ENCODE data around the gene ZNF646.
A peak's percentile ranks its signal among the peaks of the same experiment; 100 is the strongest.

ZNF646 gene

DNA sequence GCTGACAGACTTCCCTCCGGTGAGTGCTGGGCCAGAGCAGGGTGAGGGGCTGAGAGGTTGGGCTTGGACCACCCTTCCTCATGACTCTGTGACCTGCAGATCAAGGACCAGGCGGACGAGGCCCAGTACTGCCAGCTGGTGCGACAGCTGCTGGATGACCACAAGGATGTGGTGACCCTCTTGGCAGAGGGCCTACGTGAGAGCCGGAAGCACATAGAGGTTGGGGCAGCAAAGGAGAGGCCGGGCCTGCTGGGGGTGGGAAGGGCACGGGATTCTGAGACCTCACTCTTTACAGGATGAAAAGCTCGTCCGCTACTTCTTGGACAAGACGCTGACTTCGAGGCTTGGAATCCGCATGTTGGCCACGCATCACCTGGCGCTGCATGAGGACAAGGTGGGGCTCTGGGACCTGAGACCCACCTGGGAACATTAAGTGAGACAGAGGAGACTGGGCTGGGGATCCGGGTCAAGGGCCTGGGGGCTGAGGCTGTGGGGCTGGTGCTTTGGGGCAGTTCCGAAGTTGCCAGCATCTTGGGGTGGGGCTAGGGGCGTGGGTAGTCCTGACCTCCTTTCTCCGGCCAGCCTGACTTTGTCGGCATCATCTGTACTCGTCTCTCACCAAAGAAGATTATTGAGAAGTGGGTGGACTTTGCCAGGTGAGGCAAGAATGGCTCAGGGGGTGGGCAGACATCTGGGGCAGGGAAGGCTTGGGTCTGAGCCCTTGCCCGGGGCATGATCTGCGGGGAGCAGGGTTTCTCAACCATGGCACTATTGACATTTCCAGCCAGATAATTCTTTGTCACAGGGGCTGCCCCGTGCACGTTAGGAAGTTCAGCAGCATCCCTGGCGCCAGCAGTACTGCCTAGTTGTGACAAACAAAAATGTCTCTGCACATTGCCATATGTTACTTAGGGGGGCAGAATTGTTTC is 36.1 kb downstream of the ZNF646 start:
- DNase-seq, result no peak

DNA sequence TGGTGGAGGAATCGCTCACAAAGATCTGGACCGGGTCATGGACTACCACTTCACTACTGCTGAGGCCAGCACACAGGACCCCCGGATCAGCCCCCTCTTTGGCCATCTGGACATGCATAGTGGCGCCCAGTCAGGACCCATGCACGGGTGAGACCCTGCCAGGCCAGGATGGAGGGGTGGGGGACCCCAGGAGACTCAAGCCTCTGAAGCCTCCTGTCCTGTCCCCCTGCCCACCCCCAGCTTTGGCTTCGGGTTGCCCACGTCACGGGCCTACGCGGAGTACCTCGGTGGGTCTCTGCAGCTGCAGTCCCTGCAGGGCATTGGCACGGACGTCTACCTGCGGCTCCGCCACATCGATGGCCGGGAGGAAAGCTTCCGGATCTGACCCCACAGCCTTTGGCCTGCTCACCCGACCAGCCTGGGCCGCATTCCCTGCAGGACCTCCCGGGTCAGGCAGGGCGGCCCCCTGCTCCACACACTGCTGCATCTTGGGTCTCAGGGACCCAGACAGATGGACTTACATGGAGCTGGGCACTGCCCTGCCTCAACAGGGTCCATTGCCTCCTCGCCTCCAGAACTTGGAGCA is 37.8 kb downstream of the ZNF646 start:
- DNase-seq, result no peak

DNA sequence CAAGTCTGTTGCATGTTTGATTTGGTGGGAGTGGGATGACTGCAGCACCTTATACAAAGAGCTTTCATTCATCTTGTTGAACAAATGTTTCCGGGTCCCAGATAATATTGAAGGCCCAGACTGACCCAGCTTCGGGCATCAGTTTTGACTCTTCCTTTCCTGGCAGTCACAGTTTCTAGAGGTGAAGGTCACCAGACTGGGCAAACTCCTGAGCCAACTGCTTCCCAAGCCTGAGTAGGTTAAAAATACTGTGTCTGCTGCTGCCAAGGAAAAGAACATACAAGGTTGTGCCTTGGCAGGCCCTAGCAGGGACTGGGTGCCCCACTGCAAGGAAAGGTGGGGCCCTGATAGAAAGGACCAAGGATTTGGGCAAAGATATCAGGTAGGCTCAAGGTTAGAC is 38.5 kb downstream of the ZNF646 start:
- no peak for DNase-seq

DNA sequence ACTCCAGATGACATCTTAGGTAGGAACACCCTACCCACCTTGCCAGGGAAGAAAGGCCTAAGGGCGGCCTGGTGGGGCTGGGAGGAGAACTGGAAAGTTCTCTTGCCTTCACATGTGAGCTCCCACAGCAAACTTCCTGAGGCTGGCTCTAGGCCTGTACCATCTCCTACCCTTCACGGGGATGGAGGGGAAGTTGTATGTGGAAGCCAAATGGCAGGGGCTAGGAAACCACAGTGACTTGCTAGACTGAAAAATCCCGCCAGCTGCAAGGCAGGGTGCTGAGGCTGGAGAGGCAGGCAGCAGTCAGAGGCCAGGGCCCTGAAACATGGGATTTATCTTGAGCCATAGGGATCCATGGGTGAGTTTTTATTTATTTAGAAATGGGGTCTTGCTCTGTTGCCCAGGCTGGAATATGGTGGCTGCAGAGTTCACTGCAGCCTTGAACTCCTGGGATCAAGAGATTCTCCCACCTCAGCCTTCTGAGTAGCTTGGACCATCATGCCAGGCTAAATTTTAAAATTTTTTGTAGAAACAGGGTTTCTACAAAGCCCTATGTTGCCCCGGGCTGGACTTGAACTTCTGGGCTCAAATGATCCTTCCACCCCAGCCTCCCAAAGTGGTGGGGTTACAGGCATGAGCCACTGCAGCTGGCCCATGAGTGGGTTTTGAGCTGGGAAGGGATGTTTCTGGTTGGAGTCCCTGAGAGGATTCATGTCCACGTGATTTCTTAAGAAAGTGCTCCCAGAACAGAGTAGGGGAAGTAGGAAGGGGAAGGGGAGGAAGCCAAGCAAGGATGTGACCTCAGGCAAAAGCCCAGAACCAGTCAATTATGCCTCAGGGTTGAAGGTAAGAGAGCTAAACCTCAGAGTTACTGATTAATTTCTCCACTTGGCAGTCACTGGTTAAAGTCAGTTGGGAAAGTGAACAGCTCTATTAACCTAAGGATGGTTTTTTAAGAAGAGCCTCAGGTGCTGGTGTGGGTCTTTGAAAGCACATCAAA is 39.2 kb downstream of the ZNF646 start:
- no peak for DNase-seq

DNA sequence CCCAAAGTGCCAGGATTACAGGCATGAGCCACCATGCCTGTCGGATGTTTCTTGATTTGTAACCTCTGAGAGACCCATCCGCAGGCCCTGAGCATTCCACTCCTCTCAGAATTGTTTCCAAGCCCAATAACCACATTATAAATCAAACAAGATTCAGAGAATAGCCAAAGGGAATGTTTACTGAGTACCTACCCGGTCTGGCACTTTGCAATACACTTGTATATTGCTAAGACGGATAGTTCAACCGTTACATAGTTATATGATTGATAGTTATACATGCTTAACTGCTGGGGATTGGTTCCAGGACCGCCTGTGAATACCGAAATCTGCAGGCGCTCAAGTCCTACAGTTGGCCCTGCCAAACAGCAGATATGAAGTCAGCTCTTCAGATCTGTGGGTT is 40.2 kb downstream of the ZNF646 start:
- DNase-seq, result no peak

DNA sequence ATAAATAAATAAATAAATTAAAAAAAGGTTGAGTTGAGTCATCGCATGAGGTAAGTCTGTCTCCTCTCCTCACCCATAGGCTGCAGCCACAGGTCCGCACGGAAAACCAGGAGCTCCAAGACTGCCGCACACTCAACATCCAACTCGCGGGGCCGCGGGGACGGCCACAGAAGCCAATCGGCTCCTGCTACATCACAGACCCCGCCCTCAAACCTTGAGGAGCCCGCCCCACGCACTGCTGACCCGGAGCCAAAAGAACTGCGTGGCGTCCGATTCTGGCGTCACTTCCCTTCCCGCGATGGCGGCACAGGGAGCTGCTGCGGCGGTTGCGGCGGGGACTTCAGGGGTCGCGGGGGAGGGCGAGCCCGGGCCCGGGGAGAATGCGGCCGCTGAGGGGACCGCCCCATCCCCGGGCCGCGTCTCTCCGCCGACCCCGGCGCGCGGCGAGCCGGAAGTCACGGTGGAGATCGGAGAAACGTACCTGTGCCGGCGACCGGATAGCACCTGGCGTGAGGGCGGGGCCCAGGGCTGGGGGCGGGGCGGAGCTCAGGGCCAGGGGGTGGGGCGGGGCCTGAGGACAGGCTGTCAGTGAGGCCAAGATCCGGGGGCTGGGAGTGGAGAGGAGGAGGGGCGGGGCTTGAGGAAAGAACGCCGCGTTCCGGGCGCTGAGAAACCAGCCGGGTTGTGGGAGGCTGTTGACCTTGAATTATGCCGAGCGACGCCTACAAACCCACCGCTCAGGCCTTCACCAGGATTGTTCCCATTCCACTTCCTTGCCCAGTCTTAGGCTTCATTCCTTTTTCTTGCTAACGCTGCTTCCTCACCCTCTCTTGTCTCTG is 43.4 kb downstream of the ZNF646 start, which contains the start of gene KAT8:
KAT8 (plus strand) TSS at position 281 of the 839 bp plus-strand sequence; CDS start at position 299, 18 bp downstream.
- DNase-seq, result peak; percentile 97

DNA sequence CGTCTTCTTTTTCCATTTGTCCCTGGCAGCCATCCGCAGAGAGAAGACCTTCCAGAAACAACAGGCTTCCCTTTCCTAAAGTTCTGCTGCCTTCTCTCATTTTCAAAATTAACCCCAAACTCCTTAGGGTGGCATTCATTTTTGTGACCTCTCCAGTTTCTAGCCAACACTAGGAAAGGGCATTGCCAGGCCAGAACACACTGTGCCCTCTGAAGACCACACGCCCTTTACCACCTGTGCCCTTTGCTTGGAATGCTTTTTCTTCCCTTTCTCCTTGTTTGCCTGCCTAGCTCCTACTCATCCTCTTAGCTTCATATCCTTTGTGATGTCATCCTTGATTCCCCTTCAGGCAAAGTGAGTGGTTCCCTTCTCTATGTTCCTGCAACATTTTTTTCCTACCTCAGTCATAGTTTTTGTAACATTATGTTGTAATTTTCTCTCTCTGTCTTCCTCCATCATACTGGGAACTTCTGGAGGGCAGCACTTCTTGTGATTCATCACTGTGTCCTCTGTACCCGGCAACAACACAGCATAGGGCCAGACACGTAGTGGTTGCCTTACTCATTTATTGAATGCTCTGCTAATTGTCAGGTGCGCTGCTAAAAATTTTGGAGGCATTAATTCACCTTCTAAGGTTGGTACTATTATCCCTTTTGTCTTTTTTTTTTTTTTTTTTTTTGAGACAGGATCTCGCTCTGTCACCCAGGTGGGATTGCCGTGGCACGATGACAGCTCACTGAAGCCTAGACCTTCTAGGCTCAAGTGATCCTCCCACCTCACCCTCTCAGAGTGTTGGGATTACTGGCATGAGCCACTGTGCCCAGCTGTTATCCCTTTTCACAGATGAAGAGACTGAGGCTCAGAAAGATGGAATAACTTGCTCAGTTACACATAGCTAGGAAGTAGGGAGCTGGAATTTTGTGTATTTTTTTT is 44.3 kb downstream of the ZNF646 start:
- DNase-seq, result no peak

DNA sequence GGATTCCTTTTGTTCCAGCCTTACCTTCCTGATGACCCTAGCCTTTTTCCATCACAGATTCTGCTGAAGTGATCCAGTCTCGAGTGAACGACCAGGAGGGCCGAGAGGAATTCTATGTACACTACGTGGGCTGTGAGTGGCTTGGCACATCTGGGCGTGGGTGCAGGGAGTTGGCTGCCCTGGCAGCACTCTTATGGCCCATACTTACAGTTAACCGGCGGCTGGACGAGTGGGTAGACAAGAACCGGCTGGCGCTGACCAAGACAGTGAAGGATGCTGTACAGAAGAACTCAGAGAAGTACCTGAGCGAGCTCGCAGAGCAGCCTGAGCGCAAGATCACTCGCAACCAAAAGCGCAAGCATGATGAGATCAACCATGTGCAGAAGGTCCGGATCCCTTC is 45.9 kb downstream of the ZNF646 start:
- no peak for DNase-seq

DNA sequence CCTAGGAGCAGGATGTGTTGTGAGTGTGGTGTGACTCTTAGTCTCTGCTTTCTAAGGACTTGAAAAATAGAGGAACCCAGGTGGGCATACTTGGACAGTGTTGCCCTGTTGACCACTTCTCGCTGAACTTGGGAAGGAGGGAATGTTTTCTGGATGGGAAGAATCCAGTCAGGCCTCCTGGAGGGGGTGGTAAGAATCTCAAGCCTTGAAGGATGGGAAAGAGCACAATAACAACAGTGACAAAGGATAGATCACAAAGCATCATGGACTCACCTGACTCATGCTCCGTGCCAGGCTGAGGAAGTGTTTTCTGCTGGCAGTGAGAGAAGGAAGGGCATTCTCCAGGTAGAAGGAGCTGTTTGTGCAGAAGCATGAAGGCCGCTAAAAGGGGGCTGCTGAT is 51.6 kb downstream of the ZNF646 start:
- DNase-seq, result no peak

DNA sequence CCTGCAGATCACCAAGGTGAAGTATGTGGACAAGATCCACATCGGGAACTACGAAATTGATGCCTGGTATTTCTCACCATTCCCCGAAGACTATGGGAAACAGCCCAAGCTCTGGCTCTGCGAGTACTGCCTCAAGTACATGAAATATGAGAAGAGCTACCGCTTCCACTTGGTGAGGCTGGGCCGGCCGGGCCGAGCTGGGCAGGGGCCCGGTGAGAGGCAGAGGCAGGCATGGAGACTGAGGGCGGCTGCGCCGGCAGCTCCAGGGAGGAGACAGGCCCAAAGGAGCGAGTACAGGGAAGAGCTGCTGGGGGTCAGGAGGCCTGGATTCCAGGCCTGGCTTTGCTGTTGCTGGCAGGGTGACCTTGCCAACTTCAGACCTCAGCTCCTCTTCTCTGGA is 53.0 kb downstream of the ZNF646 start:
- no peak for DNase-seq

DNA sequence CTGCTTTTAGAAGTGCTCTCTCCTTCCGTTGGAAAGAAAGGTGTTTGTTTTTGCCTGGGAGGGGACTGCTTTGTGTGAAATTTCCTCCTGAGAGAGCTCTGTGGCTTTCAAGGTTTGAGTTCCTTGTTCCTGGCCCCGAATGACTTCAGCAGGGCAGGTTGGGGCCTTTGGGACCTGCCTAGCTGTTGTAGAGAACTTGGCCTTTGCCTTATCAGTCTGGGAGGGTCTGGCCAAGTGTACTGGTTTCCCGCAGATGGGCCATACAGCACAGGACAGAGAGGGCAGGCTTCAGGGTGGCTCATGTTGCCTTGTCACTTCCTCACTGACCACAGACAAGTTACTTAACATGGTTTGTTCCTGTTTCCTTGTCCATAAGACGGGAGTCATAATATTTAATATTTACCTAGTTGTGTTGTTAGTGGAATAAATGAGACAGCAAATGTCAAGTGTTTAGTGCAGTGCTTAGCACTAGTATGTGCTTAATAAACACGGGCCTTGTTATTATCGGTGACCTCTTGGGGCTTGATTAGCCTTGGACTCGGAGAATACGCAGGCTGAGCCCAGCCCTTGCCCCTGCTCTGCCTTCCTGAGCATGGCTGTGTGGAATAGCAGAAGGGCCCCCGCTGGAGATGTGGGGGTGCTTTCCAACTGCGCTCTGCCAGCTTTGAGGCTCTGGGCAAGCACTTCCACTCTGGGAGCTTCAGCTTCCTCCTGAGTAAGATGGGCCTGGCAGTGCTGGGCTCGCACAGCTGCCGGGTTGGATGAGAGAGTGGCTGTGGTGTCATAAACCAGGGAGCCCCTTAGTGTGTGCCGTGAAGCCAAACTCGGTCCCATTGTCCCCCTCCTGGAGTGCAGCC is 54.7 kb downstream of the ZNF646 start:
- DNase-seq, result no peak

DNA sequence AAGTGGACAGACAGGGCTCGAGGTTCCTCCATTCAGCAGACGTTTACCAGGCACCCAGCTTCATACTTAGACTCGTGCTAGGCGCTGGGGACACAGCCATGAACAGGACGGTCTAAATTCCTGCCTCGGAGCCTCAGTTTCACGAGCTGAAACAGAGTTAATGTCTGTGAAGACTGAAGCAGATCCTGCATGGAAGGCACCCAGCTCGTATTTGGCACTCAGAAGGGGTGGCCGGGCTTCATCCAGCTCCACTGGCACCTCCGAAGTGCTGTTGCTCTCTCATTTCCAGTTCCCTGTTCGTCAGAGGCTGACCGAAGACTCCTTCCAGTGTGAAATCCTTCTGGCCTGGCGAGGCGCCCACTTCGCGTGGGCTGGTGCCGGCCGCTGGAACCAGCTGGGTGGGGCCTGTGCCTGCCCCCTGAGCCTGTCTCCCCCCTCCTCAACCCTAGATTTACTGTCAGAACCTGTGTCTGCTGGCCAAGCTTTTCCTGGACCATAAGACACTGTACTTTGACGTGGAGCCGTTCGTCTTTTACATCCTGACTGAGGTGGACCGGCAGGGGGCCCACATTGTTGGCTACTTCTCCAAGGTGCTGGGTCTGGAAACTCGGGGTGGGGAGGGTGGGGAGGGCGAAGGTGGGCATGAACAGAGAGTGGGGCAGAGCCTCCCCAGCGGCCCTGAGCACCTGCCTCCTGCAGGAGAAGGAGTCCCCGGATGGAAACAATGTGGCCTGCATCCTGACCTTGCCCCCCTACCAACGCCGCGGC is 55.5 kb downstream of the ZNF646 start:
- DNase-seq, result no peak

DNA sequence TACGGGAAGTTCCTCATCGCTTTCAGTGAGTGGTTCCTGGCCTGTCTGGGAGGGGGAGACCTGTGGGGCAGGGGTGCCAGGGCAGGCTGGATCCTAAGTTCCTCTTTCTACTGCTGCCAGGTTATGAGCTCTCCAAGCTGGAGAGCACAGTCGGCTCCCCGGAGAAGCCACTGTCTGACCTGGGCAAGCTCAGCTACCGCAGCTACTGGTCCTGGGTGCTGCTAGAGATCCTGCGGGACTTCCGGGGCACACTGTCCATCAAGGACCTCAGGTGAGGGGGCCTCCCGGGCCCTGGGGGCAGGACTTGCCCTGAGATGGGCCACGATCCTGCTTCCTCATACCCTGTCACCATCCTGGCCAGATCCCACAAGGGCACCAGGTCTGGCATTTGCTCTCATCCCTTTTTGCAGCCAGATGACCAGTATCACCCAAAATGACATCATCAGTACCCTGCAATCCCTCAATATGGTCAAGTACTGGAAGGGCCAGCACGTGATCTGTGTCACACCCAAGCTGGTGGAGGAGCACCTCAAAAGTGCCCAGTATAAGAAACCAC is 56.2 kb downstream of the ZNF646 start:
- DNase-seq, result no peak

DNA sequence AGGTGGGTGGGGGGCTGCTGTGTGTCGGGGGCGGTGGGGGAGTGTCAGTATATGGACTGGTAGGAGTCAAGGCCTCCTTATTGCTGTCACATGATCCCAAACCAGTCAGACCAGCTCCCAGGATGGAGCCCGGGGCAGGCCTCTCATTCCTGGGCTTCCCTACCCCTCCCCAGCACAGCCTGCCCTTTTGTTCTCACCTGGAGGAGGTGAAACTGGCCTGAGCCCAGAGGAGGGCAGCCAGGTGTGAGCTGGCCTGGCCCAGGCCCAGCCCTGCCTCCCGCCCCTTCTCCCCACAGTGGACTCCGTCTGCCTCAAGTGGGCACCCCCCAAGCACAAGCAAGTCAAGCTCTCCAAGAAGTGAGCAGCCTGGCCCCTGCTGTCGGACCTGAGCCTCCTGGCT is 56.7 kb downstream of the ZNF646 start:
- no peak for DNase-seq

DNA sequence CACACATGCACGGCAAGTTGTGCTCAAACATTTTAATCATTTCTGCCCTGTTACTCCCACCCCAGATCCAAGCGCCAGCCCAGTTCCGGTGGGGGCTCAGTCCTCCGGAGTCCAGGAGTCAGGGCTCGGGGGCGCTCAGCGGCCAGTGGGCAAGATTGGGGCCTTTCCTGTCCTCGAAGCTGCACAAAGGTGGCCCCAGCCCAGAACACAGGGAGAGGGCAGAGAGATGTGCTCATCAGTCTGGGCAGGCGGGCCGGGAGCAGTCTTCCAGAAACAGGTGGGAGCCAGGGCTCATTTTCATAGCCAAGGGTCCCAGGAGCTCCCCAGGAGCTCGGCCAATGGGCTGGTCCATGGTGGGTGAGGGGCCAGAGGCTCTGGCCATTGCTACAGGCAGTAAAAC is 57.2 kb downstream of the ZNF646 start:
- no peak for DNase-seq

DNA sequence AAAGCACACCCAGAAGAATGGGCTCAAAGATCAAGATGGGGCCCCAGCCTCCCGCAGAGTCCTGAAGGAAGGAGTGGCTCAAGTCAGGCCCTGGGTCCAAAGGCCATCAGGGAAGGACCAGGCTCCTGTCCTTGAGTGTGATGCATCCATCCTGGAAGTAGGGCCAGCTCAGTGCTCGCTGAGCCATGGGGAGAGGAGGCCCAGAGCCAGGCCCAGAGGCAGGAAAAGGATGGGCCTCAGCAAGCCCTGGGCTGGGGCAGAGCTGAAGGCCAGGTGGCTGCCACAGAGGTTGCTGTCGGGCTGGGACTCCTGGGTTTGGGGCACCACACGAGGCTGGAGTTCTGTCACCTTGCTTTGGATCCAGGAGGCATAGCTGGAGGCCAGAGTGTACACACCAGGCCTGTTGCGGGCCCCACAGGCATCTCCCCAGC is 57.6 kb downstream of the ZNF646 start:
- no peak for DNase-seq

DNA sequence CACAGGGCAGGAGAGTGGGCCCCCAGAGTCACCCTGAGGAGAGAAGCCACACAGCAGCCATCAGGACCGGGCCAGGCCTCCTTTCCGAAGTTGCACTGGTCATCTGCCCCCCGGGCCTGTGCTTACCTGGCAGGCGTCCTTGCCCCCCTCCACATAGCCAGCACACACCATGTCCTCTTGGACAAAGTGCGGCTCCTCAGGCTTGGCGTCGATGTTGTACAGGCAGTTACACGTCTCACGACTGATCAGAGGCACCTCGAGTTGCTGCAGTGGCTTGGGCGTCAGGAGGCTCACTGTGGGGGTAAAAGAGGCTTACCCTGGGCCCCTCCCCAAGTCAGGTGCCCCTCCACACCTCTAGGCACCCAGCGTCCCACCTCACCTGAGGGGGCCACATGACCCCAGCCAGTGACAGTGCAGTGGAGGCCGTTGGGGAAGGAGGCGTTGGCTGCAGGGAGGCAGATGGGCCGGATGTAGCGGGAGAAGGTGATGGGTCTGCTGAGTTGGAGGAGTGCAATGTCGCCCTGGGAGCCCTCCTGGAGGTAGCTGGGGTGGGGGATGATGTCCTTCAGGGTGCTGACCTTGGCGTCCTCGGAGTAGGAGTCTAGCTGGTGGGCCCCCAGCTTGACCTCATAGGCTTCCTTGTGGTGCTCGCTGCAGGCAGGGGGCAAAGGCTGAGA is 58.2 kb downstream of the ZNF646 start:
- DNase-seq, result no peak

DNA sequence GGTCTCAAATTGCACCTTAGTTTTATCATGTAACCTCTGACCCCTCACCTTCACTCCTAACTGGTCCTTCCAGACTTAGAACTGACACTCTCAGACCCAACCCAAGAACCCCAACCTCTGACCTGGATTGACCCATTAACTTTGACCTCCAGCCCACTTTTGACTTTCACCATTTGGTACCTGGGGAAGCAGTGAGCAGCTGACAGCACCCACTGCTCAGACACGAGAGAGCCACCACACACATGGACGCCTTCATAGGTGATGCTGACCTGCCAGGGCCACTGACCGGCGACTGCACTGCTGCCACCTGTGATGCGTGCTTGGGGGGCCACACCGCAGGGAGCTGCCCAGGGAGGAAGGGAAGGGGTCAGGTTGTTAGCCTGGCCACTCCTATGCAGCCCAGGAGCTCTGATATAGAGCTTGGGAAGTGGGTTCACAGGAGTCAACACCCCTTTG is 58.9 kb downstream of the ZNF646 start:
- no peak for DNase-seq
